HEK293T (cell line): ENCODE measurements around the gene SLC22A4.

Source experiments
- CTCF ChIA-PET: fragments of 350-600 bp; formaldehyde crosslinking; extraction: SDS; loops from one replicate; lab custom pipeline; 2021; ENCODE audit warnings: antibody characterized with exemption, inconsistent platforms; lab: Yijun Ruan, JAX
- POLR2A ChIA-PET: fragments of 350-600 bp; formaldehyde crosslinking; extraction: SDS; loops from one replicate; lab custom pipeline; 2020; ENCODE audit warnings: antibody characterized with exemption, inconsistent platforms; lab: Yijun Ruan, JAX
- DNase-seq: peaks from one replicate; pipeline ENCODE4 v3.0.0; 2012; ENCODE audit warnings: mixed read lengths; ENCODE audit errors: extremely low spot score
- ARNT ChIP-seq: fragments of 450-650 bp; IDR thresholded peaks from 2 replicates; pipeline ENCODE4 v1.6.1; 2017; ENCODE audit warnings: mild to moderate bottlenecking
- BHLHE40 ChIP-seq: fragments of 450-650 bp; IDR thresholded peaks from 2 replicates; pipeline ENCODE4 v1.6.1; 2016; ENCODE audit warnings: mild to moderate bottlenecking, moderate library complexity, borderline replicate concordance
- CTBP1 ChIP-seq: fragments of 450-650 bp; IDR thresholded peaks from 2 replicates; pipeline ENCODE4 v1.6.1; 2016; ENCODE audit warnings: borderline replicate concordance
- ELF4 ChIP-seq: fragments of 450-650 bp; IDR thresholded peaks from 2 replicates; pipeline ENCODE4 v1.6.1; 2017; ENCODE audit warnings: antibody characterized with exemption
- FOXA1 ChIP-seq: fragments of 450-650 bp; IDR thresholded peaks from 2 replicates; pipeline ENCODE4 v1.6.1; 2016; ENCODE audit warnings: mild to moderate bottlenecking
- FOXK2 ChIP-seq: fragments of 450-650 bp; IDR thresholded peaks from 2 replicates; pipeline ENCODE4 v1.6.1; 2016; ENCODE audit warnings: mild to moderate bottlenecking
- FOXM1 ChIP-seq: fragments of 450-650 bp; IDR thresholded peaks from 2 replicates; pipeline ENCODE4 v1.6.1; 2017; ENCODE audit warnings: mild to moderate bottlenecking, borderline replicate concordance
- HDGF ChIP-seq: fragments of 450-650 bp; IDR thresholded peaks from 2 replicates; pipeline ENCODE4 v1.6.1; 2017; ENCODE audit warnings: antibody characterized with exemption, borderline replicate concordance
- L3MBTL2 ChIP-seq: fragments of 450-650 bp; conservative IDR thresholded peaks from 2 replicates; pipeline ENCODE4 v1.6.1; 2016; ENCODE audit warnings: mild to moderate bottlenecking
- LEF1 ChIP-seq: fragments of 450-650 bp; IDR thresholded peaks from 2 replicates; pipeline ENCODE4 v1.6.1; 2017; ENCODE audit warnings: mild to moderate bottlenecking, borderline replicate concordance
- NFRKB ChIP-seq: fragments of 450-650 bp; IDR thresholded peaks from 2 replicates; pipeline ENCODE4 v1.6.1; 2016; ENCODE audit warnings: mild to moderate bottlenecking, moderate library complexity
- PKNOX1 ChIP-seq: fragments of 450-650 bp; IDR thresholded peaks from 2 replicates; pipeline ENCODE4 v1.6.1; 2016
- SP1 ChIP-seq: fragments of 450-650 bp; IDR thresholded peaks from 2 replicates; pipeline ENCODE4 v1.6.1; 2017
- SUZ12 ChIP-seq: fragments of 450-650 bp; IDR thresholded peaks from 2 replicates; pipeline ENCODE4 v1.6.1; 2016; ENCODE audit warnings: mild to moderate bottlenecking
- TARDBP ChIP-seq: fragments of 450-650 bp; IDR thresholded peaks from 2 replicates; pipeline ENCODE4 v1.6.1; 2016
- ZNF384 ChIP-seq: fragments of 450-650 bp; IDR thresholded peaks from 2 replicates; pipeline ENCODE4 v1.6.1; 2016

SLC22A4 gene

GRCh38 chr5:132259069-132259851 is 34.9 kb upstream of the SLC22A4 start:
- DNase-seq = no peak
- TF ChIP-seq L3MBTL2 = peak; percentile 37; the same call in 1 of the 2 replicates
- no peak for TF ChIP-seq NFRKB
- ChIA-PET CTCF (interaction anchor here (1.5 kb wide), 1 partner anchor 80 kb away, joined by 4 read pairs; no protein-coding TSS in a partner anchor), POLR2A (interaction anchor here (1.5 kb wide), 1 partner anchor 35 kb away, joined by 6 read pairs; the partner anchor contains the start of gene SLC22A4)

- POLR2A ChIA-PET = interaction anchor here (1.5 kb wide), 2 partner anchors 32 to 34 kb away, joined by 4 to 6 read pairs; partner anchors contain the start of genes P4HA2 and SLC22A4
- no peak for TF ChIP-seq TARDBP
- TF ChIP-seq SUZ12 = no peak
- TF ChIP-seq ARNT = no peak
- no peak for TF ChIP-seq FOXM1
- no peak for TF ChIP-seq PKNOX1
- no peak for TF ChIP-seq FOXK2
- TF ChIP-seq SP1 = no peak
- TF ChIP-seq L3MBTL2 = no peak
- no peak for TF ChIP-seq LEF1
- TF ChIP-seq ELF4 = no peak
- no peak for TF ChIP-seq BHLHE40
- TF ChIP-seq HDGF = no peak
- no peak for TF ChIP-seq NFRKB
- no peak for TF ChIP-seq CTBP1
- TF ChIP-seq FOXA1 = no peak
- no peak for TF ChIP-seq ZNF384
- no peak for DNase-seq
- CTCF ChIA-PET = interaction anchor here (1.2 to 1.5 kb wide), 2 partner anchors 22 to 81 kb away, joined by 4 to 8 read pairs; no protein-coding TSS in a partner anchor
Observed at GRCh38 chr5:132260051-132260450, 34.1 kb upstream of the SLC22A4 start.

GRCh38 chr5:132260714-132261551 is 33.3 kb upstream of the SLC22A4 start:
- TF ChIP-seq ARNT (no peak), FOXA1 (no peak), BHLHE40 (no peak), NFRKB (no peak)
- ChIA-PET POLR2A (interaction anchor here (0.7 to 1.5 kb wide), 2 partner anchors 33 kb away, joined by 3 to 4 read pairs; partner anchors contain the start of gene P4HA2), CTCF (interaction anchor here (1.2 to 1.5 kb wide), 2 partner anchors 23 to 82 kb away, joined by 4 to 8 read pairs; no protein-coding TSS in a partner anchor)
- no peak for DNase-seq

GRCh38 chr5:132261881-132262845 is 32.0 kb upstream of the SLC22A4 start:
- ChIA-PET POLR2A (interaction anchor here (0.7 to 3.5 kb wide), 3 partner anchors 31 to 104 kb away, joined by 3 to 19 read pairs (median 3); partner anchors contain the start of gene SLC22A4), CTCF (interaction anchor here (3.1 kb wide), 1 partner anchor 10 kb away, joined by 10 read pairs; no protein-coding TSS in a partner anchor)
- TF ChIP-seq SP1 (no peak), HDGF (no peak)
- DNase-seq = no peak

- ChIA-PET POLR2A (interaction anchor here (1.1 to 3.5 kb wide), 2 partner anchors 30 to 103 kb away, joined by 3 to 19 read pairs; partner anchors contain the start of gene SLC22A4), CTCF (interaction anchor here (3.1 kb wide), 1 partner anchor 10 kb away, joined by 10 read pairs; no protein-coding TSS in a partner anchor)
- no peak for TF ChIP-seq FOXK2
- TF ChIP-seq ELF4 = no peak
- DNase-seq = no peak
Observed at GRCh38 chr5:132262882-132263547, 31.2 kb upstream of the SLC22A4 start.

- POLR2A ChIA-PET = interaction anchor here (3.5 kb wide), 1 partner anchor 29 kb away, joined by 19 read pairs; the partner anchor contains the start of gene SLC22A4
- DNase-seq = no peak
- TF ChIP-seq FOXA1 = no peak
- TF ChIP-seq NFRKB = no peak
- TF ChIP-seq ARNT = no peak
- TF ChIP-seq SUZ12 = no peak
- no peak for TF ChIP-seq PKNOX1
- no peak for TF ChIP-seq ZNF384
- no peak for TF ChIP-seq TARDBP
- TF ChIP-seq L3MBTL2 = no peak
- no peak for TF ChIP-seq HDGF
- TF ChIP-seq CTBP1 = no peak
- TF ChIP-seq ELF4 = no peak
- TF ChIP-seq BHLHE40 = no peak
- TF ChIP-seq LEF1 = no peak
- CTCF ChIA-PET = interaction anchor here (0.7 to 3.1 kb wide), 2 partner anchors 9 to 51 kb away, joined by 3 to 10 read pairs; no protein-coding TSS in a partner anchor
Observed at GRCh38 chr5:132263548-132264261, 30.5 kb upstream of the SLC22A4 start.
